Activated CD8-positive, alpha-beta memory T cell treated with anti-CD3 and anti-CD28 coated beads for 24 hours (primary cell): Measurements from ENCODE around the gene ANKRD62.

Experiments used
- DNase-seq: peaks from one replicate; pipeline ENCODE4 v3.0.0-alpha.2; 2020

The ANKRD62 gene

DNA sequence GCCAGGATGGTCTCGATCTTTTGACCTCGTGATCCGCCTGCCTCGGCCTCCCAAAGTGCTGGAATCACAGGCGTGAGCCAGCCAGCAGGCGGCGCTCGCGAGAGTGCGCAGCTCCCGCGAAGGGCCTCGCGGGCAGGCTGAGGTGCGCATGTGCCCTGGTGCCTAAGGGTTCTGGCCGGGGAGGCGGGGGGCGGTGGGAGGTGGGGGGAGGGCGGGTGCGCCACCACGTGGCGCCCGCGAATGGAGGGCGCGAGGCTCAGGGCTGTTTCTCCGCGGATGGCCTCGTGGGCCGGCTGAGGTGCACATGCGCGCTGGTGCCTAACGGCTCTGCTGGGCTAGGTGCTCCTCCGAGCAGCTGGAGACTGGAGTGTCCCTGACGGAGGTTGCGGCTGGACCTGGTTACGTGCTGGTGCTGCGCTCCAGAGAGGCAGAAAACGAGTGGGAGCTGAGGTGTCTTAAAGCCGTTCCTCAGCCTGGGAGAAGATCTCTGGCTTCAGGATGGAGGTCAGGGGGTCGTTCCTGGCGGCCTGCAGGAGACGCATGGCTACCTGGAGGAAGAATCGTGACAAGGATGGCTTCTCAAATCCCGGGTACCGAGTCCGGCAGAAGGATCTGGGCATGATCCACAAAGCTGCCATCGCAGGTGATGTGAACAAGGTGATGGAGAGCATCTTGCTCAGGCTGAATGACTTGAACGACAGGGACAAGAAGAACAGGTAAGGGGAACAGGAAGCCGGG is at the start of gene ANKRD62:
TSS of gene ANKRD62 (plus strand) at position 324 of the 738 bp plus-strand sequence. CDS start at position 499, 175 bp downstream.
- no peak for DNase-seq

DNA sequence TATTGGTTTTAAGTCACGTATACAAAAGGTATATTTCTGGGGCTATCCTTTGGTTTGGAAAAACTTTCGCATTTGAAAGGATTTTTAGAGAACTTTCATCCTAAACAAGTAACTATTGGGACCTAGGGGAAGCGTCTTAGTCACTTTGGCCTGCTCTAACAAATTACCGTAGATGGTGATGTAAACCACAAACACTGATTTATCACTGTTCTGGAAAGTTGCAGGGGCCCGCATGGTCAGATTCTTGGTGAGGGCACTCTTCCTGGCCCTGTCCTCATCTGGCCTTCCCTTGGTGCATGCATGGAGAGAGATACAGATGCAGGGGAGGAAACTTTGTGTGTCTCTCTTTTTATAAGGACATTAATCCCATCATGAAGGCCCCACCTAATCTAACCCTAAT is 49.1 kb upstream of the ANKRD62 start:
- no peak for DNase-seq

DNA sequence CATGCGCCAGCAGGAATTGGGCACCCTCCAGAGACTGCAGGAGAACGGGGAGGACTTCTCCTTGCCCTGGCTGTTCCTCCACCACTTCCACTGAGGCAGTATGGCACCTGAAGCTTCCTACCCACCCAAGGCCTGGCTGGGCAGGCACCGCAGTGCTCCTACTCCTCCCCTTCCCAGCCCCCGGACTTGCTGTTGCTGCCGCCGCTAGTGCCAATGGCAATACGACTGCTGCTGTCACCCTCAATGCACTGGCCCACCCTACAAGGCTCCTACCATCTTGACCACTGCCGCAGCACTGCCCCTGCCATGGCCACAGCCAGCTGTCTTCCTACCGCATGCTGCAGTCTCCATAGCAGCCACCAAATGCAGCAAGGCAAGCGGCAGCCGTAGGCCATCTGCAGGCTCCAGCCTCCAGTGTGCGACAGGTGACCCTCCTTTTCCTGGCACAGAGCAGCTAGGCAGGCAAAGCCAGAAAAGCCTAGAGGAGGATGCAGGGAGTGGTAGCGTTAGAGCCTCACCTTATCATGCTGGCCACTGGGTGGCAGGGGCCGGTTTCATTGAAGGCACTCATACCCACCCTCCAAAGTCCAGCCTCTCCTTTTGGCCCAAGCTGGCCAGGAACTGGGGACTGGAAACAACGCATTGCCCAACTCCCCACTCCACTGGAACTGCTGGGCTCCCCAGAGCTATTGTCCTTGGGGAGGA is 47.4 kb upstream of the ANKRD62 start:
- DNase-seq: no peak

DNA sequence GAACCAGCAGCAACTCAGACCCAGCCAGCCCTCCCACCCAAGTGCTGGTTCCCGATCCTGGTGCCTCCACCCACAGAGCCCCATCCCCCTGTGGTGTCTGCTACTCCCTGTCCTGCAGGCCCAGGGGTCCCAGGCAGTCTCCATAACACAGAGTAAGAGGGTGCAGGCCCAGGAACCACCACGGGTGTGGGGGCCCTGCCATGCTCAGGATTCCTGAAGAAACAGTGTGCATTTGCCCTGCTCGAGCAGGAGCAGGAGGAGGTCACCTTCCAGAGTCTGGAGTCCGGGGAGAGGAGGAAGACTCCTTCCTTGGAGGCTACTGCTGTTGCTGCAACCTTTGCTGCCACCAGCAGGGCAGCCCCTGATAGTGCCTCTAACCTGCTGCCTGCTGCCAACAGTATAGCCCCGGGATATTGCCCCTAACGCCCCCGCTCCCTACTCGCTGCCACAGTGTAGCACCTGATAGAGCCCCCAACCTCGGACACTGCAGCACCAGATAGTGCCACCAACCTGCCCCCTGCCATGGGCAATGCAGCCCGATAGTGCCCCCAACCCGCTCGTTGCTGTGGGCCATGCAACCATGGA is 46.8 kb upstream of the ANKRD62 start:
- DNase-seq: no peak

DNA sequence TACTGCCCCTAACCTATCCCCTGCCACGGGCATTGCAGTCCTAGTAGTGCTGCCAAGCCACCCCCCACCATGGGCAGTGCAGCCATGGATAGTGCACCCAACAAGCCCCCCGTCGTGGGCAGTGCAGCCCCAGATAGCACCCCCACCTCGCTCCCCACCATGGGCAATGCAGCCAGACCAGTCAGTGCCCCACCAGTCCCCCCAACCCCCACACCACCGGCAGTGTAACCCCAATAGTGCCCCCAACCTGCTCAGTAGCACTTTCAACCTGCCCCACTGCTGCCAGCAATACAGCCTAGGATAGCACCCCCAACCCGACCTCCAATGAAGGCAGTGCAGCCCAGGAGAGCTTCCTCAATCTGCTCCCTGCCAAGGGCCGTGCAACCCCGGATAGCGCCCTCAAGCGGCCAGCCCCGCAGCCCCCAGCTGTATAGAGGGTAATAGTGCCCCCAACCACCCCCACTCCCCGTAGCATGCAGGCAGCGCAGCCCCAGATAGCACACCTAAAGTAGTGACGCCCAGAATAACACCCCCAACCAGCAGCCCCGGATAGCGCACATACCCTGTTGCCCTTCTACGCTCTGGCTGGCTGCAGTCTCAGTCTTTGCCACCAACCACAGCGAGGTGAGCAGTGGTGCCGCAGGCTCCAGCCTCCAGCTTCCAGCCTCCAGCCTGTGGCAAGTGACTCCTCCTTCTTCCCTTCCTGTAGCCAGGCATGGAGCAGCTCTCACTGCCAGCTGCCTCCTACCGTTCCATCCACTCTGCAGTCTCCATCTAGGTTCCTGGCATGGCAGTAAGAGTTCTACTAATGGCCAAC is 45.4 kb upstream of the ANKRD62 start:
- DNase-seq: no peak

DNA sequence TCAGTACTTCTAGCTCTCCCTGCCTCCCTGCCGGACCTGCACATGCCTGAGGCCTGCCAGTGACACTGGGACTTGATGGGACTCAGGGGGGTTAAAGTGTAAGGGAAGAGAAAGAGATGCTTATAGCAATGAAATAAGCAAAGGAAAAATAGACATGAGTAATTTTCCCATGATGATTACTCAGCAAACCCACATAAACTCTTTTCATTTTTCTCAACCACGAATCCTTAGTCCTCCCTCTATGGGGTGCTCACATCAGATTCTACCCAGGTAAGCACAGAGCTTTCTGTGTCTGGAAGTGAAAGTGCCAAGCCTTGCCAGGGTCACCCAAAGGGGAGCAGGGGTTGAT is 44.8 kb upstream of the ANKRD62 start:
- DNase-seq: no peak

DNA sequence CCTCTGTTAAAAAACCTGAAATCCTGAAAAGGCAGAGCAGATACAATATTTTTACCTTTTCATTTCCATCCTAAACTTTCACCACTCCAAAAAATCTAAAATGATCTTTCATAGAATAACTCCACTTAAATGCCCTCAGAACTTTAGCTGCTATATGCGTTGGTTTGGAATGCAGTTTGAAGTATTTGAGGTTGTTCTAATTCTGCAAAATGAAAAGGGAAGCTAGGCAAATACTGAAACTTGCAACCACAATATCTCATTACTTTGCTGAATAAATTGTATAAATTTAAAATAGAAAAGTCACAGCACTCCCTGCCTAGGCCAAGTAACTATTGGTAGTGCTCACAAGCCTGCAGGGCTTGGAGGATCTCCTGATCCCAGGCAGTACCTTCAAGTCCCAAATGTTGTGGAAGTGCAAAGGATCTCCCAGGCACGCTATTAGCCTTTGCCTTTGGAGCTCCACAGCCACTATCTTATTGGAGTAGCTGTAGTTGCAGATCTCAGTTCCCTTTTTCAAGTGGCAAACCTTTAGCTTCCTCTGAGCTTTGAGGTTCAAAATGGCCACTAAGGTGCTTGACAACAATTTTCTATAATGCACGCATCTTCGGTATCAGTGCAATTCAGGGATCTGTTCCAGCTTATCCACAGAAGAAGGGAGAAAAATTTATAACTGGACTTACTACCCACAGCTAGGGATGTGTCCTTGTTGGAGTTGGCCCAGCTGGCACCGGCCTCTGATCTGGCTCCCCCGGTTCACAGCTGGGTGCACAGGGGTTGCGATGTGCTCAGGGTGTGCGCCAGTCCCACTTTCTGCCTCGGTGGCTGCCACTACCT is 43.4 kb upstream of the ANKRD62 start:
- DNase-seq: no peak

DNA sequence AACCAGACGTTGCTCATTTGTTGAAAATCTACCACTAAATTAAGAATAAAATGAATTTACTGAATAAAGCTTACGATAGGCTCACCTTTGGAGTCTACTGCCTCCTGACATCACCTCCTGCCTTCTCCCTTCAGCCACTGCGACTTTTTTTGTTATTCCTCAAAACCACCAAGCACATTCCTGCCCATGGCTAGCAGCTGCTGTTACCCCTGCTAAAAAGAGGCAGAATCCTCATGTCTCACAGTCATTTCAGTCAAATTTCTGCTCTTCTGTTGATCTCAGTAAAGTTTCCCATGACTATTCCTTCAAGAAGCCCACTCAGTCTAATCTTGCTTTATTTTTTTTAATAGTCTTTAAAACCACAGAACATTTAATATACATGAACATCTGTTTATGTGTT is 40.8 kb upstream of the ANKRD62 start:
- no peak for DNase-seq

DNA sequence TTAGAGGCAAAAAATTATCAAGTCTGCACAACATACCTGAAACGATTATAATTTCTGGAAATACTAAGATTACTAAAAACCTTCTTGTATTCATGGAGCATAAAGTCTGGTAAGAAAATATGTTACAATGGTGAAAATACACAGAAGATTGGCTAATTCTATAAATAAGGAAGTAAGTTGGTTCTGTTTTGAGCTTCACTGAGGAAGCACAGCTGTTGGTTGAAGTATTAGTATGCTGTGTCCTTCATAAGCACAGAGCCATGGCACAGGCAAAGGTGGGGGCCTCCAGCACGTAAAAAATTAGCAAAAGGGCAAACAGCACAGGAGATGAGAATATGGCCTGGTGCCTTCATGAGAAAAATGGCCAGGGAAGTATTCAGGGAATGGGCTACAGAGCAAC is 40.4 kb upstream of the ANKRD62 start:
- DNase-seq: no peak

DNA sequence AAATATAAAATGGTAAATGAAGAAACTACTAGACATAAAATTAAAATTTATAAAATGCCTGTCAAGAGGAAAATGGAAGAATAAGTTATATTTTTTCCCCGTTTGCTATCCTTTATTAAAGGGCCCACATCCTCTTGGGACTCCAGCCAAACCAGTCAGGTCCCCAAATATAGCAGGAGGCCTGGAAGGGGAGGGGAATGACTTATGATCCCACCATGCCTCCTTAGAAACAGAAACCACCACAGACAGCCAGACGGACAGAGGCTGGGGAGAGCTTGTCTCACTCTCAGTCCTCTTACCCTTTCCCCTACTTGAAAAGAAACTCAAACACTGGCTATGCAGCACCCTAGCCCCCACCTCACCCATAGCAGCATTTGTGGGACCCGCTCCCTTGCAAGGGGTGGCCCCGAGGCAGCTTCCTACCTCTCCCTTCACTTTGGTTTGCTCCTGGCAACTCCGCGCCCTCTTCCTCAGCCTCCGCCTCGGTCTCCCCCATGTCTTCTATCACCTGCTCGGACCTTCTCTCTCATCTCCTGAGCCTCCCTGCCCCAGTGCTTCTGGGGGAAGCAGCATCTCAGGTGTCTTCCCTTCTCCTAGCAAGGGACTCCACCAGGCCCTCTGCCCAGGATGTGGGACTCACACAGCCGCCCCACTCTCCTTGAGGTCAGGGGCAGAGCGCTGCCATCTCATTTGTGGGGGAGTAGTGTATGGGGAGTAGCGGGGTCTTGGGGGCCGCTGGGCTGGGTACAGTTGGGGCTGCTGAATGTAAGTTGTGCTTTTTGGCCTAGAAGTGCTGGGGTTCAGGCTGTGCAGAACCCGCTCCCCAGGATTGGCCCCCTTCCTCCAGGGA is 37.4 kb upstream of the ANKRD62 start:
- no peak for DNase-seq

DNA sequence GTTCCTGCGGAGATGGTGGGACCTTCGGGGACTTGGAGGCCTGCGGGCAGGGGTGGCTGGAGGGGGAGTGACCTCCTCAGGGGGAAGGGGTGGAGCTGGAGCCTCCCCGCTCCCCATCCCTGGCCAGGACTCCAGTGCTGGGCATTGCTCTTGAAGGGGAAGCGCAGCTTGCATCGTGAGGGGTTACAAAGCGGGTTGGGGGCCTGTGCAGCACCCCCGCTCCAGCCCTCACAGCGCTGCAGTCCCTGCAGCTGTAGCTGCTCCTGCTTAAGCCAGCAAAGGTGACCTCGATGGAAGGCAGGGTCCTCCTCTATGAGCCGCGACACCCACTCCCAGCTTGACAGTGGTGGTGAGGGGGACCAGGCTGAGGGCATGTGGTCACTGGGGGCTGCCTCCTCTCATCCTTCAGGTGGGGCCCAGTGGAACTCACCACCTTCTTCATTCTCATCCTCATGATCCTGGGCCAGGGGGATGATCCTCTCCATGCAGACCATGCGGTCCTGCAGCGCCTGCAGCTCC is 36.7 kb upstream of the ANKRD62 start:
- DNase-seq: no peak

DNA sequence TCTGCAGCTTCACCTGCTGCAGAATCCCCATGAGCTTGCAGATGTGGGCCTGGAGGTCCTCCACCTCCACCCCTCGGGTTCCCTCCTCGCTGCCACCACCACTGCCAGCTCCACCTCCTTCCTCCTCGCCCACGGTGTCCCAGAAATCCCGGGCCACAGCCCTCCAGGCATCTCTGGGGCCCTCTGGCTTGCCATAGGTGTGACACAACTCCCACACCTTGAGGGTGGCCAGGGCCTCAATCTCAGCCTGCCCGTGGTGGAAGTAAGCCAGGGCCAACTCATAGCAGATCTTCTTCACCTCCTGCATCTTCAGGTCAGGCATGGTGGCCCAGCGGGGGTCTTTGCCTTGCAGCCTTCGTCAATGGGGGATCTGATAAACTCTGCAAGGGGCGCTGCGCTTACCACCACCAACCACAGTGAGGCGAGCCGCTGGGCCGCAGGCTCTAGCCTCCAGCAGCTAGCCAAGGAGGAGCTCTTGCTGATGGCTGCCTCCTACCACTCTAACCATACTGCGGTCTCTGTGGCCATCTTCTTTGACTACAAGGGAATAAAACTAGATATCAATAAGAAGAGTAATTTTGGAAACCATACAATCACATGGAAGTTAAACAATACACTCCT is 36.1 kb upstream of the ANKRD62 start:
- DNase-seq: no peak

DNA sequence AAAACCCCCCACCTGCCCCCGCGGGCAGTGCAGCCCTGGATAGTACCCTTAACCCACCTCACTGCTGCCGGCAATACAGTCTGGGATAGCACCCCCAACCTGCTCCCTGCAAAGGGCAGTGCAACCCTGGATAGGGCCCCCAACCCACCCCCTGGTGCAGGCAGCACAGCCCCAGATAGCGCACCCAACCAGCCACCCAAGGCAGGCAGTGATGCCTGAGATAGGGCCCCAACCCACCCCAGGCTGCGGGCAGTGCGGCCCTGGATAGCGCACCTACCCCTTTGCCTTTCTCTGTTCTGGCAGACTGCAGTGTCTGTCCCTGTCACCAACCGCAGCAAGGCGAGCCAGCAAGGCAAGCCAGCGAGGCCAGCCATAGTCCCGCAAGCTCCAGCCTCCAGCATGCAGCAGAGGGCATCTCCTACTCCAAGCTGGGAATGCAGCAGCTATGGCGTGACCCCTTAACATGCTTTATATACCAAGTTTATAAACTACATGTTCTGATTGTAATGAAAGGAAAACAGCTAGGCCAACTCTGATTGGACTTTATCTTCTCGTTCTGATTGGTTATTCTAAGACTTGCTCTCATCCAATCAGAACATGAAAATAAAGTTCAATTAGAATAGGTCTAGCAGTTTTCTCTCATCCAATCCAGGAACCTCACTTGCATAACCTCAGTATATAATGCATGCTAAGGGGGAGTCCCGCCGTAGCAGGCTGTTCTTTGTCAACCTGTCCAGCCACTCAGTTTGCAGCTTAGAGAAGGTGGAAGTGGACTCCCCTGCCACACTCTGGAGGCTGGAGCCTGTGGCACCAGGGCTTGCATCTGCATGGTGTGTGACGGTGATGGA is 34.1 kb upstream of the ANKRD62 start:
- DNase-seq: no peak

DNA sequence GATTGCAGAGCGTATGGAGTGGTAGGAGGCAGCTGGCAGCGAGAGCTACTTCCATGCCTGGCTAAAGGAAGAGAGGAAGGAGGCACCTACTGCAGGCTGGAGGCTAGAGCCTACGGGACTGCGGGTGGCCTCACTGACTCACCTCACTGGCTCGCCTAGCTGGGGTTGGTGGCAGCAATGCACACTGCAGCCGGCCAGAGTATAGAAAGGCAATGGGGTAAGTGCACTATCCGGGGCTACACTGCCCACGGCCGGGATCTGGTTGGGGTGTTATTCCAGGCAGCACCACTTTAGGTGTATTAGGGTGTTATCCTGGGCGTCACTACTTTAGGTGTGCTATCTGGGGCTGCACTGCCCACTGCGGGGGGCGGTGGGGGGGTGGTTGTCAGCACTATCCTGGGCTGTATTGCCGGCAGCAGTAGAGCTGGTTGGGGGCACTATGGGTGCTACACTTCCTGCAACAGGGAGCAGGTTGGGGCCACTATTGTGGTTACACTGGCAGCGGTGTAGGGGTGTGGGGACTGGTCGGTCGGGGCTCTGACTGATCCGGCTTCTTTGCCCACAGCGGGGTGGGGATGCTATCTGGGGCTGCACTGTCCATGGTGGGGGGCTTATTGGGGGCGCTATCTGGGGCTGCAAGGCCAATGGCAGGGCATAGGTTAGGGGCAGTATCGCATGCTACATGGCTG is 33.3 kb upstream of the ANKRD62 start:
- DNase-seq: no peak

DNA sequence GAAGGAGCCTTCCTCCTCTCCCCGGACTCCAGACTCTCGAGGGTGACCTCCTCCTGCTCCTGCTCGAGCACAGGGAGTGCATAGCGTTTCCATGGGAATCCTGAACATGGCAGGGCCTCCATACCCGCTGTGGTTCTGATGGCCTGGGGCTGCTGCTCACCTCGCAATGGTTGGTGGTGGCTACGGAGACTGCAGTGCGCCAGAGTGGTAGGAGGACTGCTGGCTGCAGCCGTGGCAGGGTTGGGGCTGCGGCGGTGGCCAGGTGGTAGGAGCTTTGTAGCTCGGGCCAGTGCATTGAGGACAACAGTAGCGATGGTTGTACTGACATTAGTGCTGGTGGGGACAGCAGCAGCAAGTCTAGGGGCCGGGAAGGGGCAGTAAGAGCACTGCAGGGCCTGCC is 32.0 kb upstream of the ANKRD62 start:
- DNase-seq: no peak

DNA sequence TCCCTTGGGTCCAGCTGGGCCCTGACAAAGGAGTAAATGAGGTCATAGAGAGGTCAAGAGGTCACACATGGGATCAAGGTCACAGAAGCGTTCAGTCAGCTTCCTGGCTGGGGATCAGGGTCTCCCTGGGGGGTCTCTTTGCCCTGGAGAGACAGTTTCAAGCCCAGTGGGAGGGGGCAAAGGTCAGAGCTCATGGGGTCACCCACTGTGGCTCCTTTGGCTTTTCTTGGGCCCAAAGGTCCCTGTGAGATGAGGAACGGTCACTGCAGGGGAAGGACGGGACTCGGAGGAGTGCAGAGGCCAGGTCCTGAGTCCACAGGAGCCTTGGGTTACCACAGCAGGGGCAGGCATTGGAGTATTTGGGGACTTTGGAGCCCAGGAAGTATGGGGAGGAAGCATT is 30.7 kb upstream of the ANKRD62 start:
- no peak for DNase-seq

DNA sequence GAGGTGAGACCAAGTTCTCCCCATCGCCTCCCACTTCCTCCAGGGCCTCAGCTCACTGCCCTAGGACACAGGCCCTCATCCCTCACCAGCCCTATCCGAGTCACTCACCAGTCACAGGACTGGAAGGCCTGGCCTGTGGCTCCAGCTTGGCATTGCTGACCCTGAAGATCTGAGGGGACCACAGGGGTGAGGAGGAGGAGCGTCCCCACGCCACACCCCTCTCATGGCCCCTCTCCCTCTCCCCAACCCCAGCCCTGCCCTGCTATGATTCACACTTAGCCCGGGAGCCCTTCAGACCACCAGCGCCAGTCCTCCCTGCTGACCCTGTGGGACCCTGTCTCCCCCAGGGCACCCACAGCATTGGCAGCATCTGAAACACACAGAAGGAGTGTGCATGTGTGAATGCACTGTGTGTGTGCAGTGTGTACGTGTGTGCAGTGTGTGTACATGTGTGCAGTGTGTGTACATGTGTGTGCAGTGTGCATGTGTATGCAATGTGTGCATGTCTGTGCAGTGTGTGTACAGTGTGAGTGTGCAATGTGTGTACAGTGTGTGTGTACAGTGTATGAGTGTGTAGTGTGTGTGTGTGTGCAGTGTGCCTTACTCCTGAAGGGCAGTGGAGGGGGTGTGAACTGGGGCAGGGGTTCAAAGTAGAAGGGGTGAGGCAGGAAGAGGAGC is 29.4 kb upstream of the ANKRD62 start:
- DNase-seq: no peak

DNA sequence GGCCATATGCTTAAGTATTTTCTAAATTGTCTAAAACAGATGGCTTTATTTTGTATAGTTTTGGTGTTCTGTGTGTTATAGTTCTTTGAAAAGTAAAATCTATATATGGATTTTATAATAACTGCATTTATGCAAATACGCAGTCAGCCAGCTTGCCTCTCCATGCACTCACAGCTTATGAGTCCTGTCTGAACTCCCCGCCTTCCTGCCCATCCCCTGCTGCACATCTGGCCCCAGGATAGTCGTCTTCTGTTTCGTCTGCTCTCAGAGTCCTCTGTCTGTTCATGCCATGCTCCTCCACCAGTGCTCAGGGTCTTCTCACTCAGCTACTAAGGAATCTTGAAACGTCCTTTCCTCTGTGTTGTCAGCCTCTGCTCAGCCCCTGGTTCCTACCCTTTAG is 28.2 kb upstream of the ANKRD62 start:
- no peak for DNase-seq
